ENCODE data around the gene GRID2.
"Not testable (repeated sequence)": the region's sequence is repeated elsewhere in the genome, so short reads cannot be mapped to it uniquely, and the experiment has no call there.

GRCh38 chr4:92277057-92277881 lies 26.5 kb upstream of the GRID2 start:
- TF ChIP-seq NR4A1 (CRISPR knock-in tag; IDR thresholded peaks at IDR 0.05); NR4A1 (tag; IDR thresholded peaks at IDR 0.05); CHCHD3 (CRISPR knock-in tag; IDR thresholded peaks at IDR 0.05); THRB (CRISPR knock-in tag; conservative IDR thresholded peaks at IDR 0.05); EZH2 (IDR thresholded peaks at IDR 0.05; ENCODE audit: borderline replicate concordance, low read depth, low read length); BCL6 (CRISPR knock-in tag; IDR thresholded peaks at IDR 0.05); MAX (CRISPR knock-in tag; IDR thresholded peaks at IDR 0.05); BHLHE40 (IDR thresholded peaks at IDR 0.05; ENCODE audit: low read length); RCOR1 (IDR thresholded peaks at IDR 0.05; ENCODE audit: borderline replicate concordance in 1 of 2, low read depth in 2 of 2, low read length in 2 of 2); RUNX1 (IDR thresholded peaks at IDR 0.05; ENCODE audit: low read depth); SMC3 (conservative IDR thresholded peaks at IDR 0.05; ENCODE audit: insufficient read depth, low read depth, low read length); ZNF589 (CRISPR knock-in tag; IDR thresholded peaks at IDR 0.05; ENCODE audit: low read depth); FOXO4 (CRISPR knock-in tag; IDR thresholded peaks at IDR 0.05); ATF3 (IDR thresholded peaks at IDR 0.05); ATF3 (CRISPR knock-in tag; conservative IDR thresholded peaks at IDR 0.05); ZNF224 (CRISPR knock-in tag; IDR thresholded peaks at IDR 0.05): not testable (repeated sequence)
